ENCODE data around the gene ACOT8.

- TF ChIP-seq CTCF (IDR thresholded peaks at IDR 0.05) (no peak), POLR2A (IDR thresholded peaks at IDR 0.05) (no peak)
Measured at GRCh38 chr20:45866454-45866853, 9.3 kb upstream of the ACOT8 start.
